Measurements from ENCODE around the gene MRE11.
A peak's percentile ranks its signal among the peaks of the same experiment; 100 is the strongest.
"Not testable (repeated sequence)": the region's sequence is repeated elsewhere in the genome, so short reads cannot be mapped to it uniquely, and the experiment has no call there.

Gene MRE11

DNA sequence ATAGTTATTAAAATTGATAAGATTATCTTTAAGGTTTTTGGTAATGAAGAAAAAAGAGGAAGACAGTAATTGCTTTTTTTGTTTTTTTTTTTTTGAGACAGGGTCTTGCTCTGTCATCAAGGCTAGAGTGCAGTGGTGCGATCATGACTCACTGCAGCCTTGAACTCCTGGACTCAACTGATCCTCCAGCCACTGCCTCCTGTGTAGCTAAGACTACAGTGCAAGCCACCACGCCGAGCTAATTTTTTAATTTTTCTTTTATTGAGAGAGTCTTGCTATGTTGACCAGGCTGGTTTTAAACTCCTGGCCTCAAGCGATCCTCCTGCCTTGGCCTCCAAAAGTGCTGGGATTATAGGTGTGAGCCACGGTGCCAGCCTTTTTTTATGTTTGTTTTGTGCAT is 12.9 kb upstream of the MRE11 start:
- not testable (repeated sequence) for H3K36me3 ChIP-seq (ENCODE audit: control insufficient read depth, insufficient read depth, low read length); H3K9ac ChIP-seq (ENCODE audit: low read depth, low read length); H3K9me3 ChIP-seq (ENCODE audit: control insufficient read depth, insufficient read depth, low read length); H3K4me3 ChIP-seq (ENCODE audit: low read depth, low read length); H3K27me3 ChIP-seq (ENCODE audit: control insufficient read depth, insufficient read depth, low read length); H3K4me1 ChIP-seq (ENCODE audit: control insufficient read depth, insufficient read depth, low read length); H3K27ac ChIP-seq (ENCODE audit: low read depth, low read length)

DNA sequence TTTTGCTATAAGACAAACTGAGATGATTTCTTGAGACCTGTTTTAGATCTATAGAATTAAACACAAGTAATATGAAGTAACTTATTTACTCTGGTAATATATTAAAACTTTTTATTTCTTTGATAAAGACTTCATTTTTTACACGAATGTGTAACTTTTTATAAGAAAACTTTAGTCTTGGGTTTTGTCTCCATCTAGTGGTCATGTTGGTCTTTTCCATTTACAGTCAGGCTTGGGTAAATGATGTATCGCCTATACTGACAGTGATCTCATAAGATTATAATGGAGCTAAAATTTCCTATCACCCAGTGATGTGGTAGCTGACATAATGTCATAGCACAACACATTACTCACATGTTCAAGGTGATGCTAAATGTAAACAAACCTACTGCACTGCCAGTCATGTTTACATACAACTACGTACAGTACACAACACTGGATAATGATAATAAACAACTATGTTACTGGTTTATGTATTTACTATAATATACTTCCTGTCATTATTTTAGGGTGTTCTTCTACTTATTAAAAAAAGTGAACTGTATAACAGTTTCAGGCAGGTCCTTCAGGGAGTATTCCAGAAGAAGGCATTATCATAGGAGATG is 11.1 kb upstream of the MRE11 start:
- Histone ChIP-seq H3K9me3 (ENCODE audit: control insufficient read depth, insufficient read depth, low read length) (no peaks in the 10 kb centered on the region), H3K4me3 (ENCODE audit: low read depth, low read length) (no peak overlapping the region), H3K27ac (ENCODE audit: low read depth, low read length) (no peak overlapping the region), H3K27me3 (ENCODE audit: control insufficient read depth, insufficient read depth, low read length) (no peaks in the 10 kb centered on the region), H3K9ac (ENCODE audit: low read depth, low read length) (no peak overlapping the region), H3K4me1 (ENCODE audit: control insufficient read depth, insufficient read depth, low read length) (no peaks in the 10 kb centered on the region), H3K36me3 (ENCODE audit: control insufficient read depth, insufficient read depth, low read length) (peaks cover 2% of the 10 kb centered on the region; the same call in 1 of the 2 replicates)

DNA sequence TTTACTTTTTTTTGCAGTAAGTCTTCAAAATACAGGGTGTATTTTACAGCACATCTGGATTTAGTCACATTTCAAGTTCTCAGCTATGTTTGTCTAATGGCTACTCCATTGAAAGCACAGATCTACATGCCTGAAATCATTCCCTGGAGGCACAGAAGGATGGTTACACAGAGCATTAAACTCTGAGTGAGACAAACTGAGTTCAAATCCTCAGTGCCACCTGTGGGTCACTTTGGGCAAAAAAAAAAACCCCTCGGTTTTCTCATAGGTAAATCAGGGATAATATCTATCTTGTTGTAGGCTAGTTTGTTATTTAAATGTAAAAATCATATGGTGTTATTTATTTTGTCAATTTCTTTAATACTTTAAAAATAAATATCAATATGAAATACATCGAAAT is 7.9 kb upstream of the MRE11 start:
- Histone ChIP-seq H3K27me3 (ENCODE audit: control insufficient read depth, insufficient read depth, low read length) (no peaks in the 10 kb centered on the region), H3K9me3 (ENCODE audit: control insufficient read depth, insufficient read depth, low read length) (no peaks in the 10 kb centered on the region), H3K36me3 (ENCODE audit: control insufficient read depth, insufficient read depth, low read length) (peaks cover 35% of the 10 kb centered on the region), H3K4me3 (ENCODE audit: low read depth, low read length) (no peak overlapping the region), H3K27ac (ENCODE audit: low read depth, low read length) (no peak overlapping the region), H3K9ac (ENCODE audit: low read depth, low read length) (no peak overlapping the region), H3K4me1 (ENCODE audit: control insufficient read depth, insufficient read depth, low read length) (no peaks in the 10 kb centered on the region)

DNA sequence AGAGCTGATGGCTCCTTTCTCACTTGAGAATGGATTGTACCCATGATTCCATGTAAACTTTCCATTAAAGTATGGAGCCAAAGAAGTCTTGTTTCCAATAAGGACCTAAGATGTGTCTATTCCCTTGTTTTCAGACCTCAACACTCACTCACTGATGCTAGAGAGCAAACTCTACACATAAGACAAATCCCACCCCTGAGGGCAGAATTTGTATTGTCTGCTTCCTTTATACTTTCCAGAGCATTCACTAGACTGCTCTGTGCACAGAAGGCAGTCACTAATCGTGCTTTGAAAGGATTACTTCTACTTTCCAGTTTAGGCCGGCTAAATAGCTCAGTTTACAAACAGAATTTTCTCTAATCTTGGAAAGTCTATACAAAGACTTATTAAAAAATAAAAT is 6.5 kb upstream of the MRE11 start:
- Histone ChIP-seq H3K27ac (ENCODE audit: low read depth, low read length) (no peak overlapping the region), H3K4me1 (ENCODE audit: control insufficient read depth, insufficient read depth, low read length) (no peaks in the 10 kb centered on the region), H3K27me3 (ENCODE audit: control insufficient read depth, insufficient read depth, low read length) (no peaks in the 10 kb centered on the region), H3K4me3 (ENCODE audit: low read depth, low read length) (no peak overlapping the region), H3K36me3 (ENCODE audit: control insufficient read depth, insufficient read depth, low read length) (peaks cover 36% of the 10 kb centered on the region), H3K9me3 (ENCODE audit: control insufficient read depth, insufficient read depth, low read length) (no peaks in the 10 kb centered on the region), H3K9ac (ENCODE audit: low read depth, low read length) (no peak overlapping the region)

DNA sequence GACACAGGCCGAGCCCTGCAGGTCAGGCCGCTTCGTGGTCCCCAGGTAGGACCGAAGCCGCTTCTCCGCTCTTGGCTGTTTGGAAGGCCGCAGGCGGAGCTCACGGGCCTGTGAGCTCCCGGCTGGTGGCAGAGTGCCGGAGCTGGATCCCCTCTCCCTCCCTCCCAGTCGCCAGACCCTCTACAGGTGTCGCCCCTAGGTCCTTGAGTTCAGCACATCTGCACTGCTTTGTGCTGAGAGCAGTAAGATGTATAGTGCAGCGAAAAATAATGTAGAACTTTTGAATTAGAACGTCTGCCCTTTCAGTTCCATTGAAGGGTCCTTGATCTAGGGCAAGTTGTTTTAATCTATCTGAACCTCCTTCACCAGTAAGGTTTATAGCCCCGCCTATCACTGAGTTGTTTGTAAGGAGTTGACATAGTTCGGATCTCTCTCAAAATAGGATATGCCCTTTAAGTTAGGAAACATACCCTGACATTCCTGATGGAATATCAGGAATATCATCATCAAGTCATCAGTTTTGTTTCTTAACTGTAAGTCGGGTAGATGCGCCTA is 559 bp upstream of the MRE11 start:
- peaks cover 9% of the 10 kb centered on the region for H3K4me1 ChIP-seq (ENCODE audit: control insufficient read depth, insufficient read depth, low read length)
- peak overlapping the region; percentile 99 for H3K27ac ChIP-seq (ENCODE audit: low read depth, low read length)
- peaks cover 44% of the 10 kb centered on the region for H3K36me3 ChIP-seq (ENCODE audit: control insufficient read depth, insufficient read depth, low read length)

DNA sequence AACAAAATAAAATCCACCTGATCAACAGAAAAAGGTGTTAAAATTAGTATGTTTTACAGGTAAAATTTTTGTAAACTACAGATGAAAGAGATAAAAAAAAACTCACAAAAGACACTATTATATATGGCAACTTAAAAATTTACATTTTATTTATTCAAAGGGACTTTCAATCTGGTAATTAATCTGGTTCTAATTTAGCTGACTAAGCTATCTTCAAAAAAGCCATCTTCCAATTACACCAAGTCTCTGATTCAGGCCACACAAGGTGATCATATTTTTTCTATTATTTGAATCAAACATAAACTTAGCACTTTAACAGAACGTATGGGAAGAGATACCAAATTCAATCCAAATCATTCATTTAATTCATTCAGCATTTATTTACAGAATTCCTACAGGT is 7.6 kb downstream of the MRE11 start:
- Histone ChIP-seq H3K27ac (ENCODE audit: low read depth, low read length) (no peak overlapping the region), H3K9me3 (ENCODE audit: control insufficient read depth, insufficient read depth, low read length) (no peaks in the 10 kb centered on the region)

More for the DNA sequence above, 559 bp upstream of the MRE11 start:
- peak overlapping the region; percentile 79 for H3K9ac ChIP-seq (ENCODE audit: low read depth, low read length)
- H3K9me3 ChIP-seq (ENCODE audit: control insufficient read depth, insufficient read depth, low read length), result no peaks in the 10 kb centered on the region
- no peaks in the 10 kb centered on the region for H3K27me3 ChIP-seq (ENCODE audit: control insufficient read depth, insufficient read depth, low read length)
- H3K4me3 ChIP-seq (ENCODE audit: low read depth, low read length), result peak overlapping the region; percentile 91

DNA sequence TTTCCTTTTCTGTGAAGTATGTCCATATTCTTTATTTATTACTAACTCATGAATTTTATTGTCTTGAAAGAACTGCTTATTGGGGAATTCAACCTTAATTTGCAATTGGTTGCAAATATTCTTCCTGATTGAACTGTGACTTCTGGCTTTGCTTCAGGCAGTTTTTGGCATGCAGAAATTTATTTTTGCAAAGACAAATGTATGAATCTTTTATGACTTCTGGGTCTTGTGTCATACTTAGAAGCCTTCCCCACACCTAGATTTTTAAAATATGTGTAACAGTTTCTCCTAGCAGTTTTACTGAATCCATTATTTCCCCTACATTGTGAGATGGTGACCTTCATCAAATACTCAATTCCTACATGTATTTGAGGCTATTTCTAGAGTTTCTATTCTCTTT is 12.3 kb downstream of the MRE11 start:
- Histone ChIP-seq H3K9ac (ENCODE audit: low read depth, low read length) (no peak overlapping the region), H3K27ac (ENCODE audit: low read depth, low read length) (no peak overlapping the region), H3K9me3 (ENCODE audit: control insufficient read depth, insufficient read depth, low read length) (no peaks in the 10 kb centered on the region), H3K4me3 (ENCODE audit: low read depth, low read length) (no peak overlapping the region), H3K36me3 (ENCODE audit: control insufficient read depth, insufficient read depth, low read length) (peaks cover 91% of the 10 kb centered on the region), H3K4me1 (ENCODE audit: control insufficient read depth, insufficient read depth, low read length) (no peaks in the 10 kb centered on the region), H3K27me3 (ENCODE audit: control insufficient read depth, insufficient read depth, low read length) (no peaks in the 10 kb centered on the region)

More for the DNA sequence above, 7.6 kb downstream of the MRE11 start:
- Histone ChIP-seq H3K4me3 (ENCODE audit: low read depth, low read length) (no peak overlapping the region), H3K27me3 (ENCODE audit: control insufficient read depth, insufficient read depth, low read length) (no peaks in the 10 kb centered on the region), H3K9ac (ENCODE audit: low read depth, low read length) (no peak overlapping the region), H3K4me1 (ENCODE audit: control insufficient read depth, insufficient read depth, low read length) (no peaks in the 10 kb centered on the region), H3K36me3 (ENCODE audit: control insufficient read depth, insufficient read depth, low read length) (peaks cover 95% of the 10 kb centered on the region)

DNA sequence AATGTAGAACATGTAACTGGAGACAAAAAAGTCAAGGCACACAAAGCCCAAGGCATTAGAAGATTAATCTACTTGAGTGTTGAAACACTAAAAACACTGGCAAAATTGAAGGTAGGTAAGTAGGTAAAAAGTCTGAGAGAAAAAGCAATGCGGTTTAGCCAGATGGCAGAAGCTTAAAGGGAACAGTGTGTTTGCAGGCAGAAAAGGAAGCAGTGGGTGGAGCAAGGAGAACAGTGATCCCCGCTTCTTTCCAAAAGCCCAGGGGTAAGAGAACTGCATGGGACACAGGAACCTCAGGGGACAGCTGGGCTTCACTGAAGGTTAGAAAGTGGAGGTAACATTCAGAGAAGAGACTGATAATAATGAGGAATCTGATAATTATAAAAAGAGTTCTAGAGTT is 16.0 kb downstream of the MRE11 start:
- no peak overlapping the region for H3K27ac ChIP-seq (ENCODE audit: low read depth, low read length)
- no peak overlapping the region for H3K4me3 ChIP-seq (ENCODE audit: low read depth, low read length)
- H3K9me3 ChIP-seq (ENCODE audit: control insufficient read depth, insufficient read depth, low read length), result no peaks in the 10 kb centered on the region
- no peaks in the 10 kb centered on the region for H3K27me3 ChIP-seq (ENCODE audit: control insufficient read depth, insufficient read depth, low read length)
- H3K4me1 ChIP-seq (ENCODE audit: control insufficient read depth, insufficient read depth, low read length), result peaks cover 19% of the 10 kb centered on the region
- H3K9ac ChIP-seq (ENCODE audit: low read depth, low read length), result no peak overlapping the region
- H3K36me3 ChIP-seq (ENCODE audit: control insufficient read depth, insufficient read depth, low read length), result peaks cover 76% of the 10 kb centered on the region

DNA sequence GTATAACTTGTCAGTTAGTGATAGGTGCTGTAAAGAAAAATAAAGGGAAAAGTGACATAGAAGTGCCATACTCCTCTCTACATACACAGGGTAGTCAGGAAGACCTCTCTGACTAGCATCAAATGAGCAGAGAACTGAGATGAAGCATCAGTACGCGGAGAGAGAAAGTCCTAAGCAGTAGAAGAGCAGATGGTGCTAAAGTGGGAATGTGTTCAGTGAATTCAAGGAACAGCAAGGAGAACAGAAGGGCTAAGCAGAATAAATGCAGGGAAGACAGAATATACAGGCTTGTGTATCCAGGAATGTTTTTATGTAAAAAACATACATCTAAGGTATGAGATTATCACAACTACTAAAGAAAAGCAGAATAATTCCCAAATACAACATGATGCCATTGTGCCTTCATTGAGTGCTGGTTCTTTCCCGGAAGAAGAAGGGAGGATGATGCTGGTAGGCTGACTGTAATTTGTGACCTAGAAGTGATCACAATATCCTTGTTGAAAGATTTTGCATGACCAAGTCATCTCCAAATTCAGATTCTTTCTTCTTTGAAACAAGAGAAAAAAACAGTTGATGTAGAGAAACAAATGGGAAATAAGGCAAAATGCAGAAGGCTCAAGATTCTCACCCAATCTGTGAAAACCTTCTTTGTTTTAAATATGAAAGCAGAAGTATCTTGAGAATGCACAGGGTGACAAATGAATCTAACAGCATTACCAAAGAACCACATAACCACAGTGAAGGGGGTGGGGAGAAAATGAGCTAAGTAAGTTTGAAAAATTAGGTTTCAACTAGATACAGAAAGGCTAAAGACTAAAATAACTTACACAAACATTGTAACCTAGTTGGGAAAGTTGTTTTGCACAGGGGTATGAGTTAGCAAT is 20.5 kb downstream of the MRE11 start:
- H3K9ac ChIP-seq (ENCODE audit: low read depth, low read length), result peak overlapping the region; percentile 2; the same call in 1 of the 2 replicates
- H3K36me3 ChIP-seq (ENCODE audit: control insufficient read depth, insufficient read depth, low read length), result peaks cover 69% of the 10 kb centered on the region

DNA sequence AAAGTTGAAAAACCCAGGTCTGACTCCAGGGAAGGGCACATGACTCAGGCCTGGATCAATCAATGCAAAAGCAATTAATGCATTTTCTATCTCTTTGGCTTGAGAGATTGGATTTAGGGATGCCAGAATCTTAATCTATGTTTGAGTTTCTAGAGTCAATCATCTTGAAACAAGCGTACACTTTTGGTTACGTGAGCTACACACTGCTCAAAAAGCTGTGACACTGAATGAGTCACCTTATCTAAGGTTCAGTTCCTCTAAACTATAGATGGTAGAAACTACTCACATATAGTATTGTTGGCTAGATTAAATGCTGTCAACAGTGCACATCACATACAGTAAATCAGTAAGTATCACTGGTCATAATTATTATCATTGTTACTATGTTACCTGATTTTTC is 24.2 kb downstream of the MRE11 start:
- Histone ChIP-seq H3K9me3 (ENCODE audit: control insufficient read depth, insufficient read depth, low read length) (no peaks in the 10 kb centered on the region), H3K27ac (ENCODE audit: low read depth, low read length) (no peak overlapping the region), H3K27me3 (ENCODE audit: control insufficient read depth, insufficient read depth, low read length) (no peaks in the 10 kb centered on the region), H3K36me3 (ENCODE audit: control insufficient read depth, insufficient read depth, low read length) (peaks cover 64% of the 10 kb centered on the region), H3K4me3 (ENCODE audit: low read depth, low read length) (no peak overlapping the region), H3K9ac (ENCODE audit: low read depth, low read length) (no peak overlapping the region), H3K4me1 (ENCODE audit: control insufficient read depth, insufficient read depth, low read length) (peaks cover 17% of the 10 kb centered on the region)

More for the DNA sequence above, 20.5 kb downstream of the MRE11 start:
- no peaks in the 10 kb centered on the region for H3K27me3 ChIP-seq (ENCODE audit: control insufficient read depth, insufficient read depth, low read length)
- H3K27ac ChIP-seq (ENCODE audit: low read depth, low read length), result peak overlapping the region; percentile 16
- peak overlapping the region; percentile 8; the same call in 1 of the 2 replicates for H3K4me3 ChIP-seq (ENCODE audit: low read depth, low read length)
- peaks cover 19% of the 10 kb centered on the region for H3K4me1 ChIP-seq (ENCODE audit: control insufficient read depth, insufficient read depth, low read length)
- no peaks in the 10 kb centered on the region for H3K9me3 ChIP-seq (ENCODE audit: control insufficient read depth, insufficient read depth, low read length)

DNA sequence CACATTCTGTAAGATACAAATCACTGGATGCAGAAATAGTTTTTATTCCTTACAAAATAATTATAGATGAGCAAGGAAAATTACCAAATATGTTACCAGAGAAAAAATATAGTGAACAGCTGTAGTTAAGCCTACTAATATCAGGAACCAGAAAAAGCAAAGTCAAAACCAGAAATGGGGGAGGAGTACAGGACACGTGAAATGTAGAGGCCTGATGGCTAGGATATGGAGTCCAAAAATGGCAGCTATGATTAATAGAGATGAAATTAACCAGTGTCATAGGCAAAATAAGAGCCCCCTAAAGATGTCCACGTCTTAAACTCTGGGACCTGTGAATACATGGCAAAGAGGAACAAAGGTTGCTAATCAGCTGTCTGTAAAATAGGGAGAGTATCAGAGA is 34.1 kb downstream of the MRE11 start:
- Histone ChIP-seq H3K9me3 (ENCODE audit: control insufficient read depth, insufficient read depth, low read length) (no peaks in the 10 kb centered on the region), H3K27me3 (ENCODE audit: control insufficient read depth, insufficient read depth, low read length) (no peaks in the 10 kb centered on the region), H3K27ac (ENCODE audit: low read depth, low read length) (no peak overlapping the region), H3K4me3 (ENCODE audit: low read depth, low read length) (no peak overlapping the region), H3K4me1 (ENCODE audit: control insufficient read depth, insufficient read depth, low read length) (no peaks in the 10 kb centered on the region), H3K9ac (ENCODE audit: low read depth, low read length) (no peak overlapping the region), H3K36me3 (ENCODE audit: control insufficient read depth, insufficient read depth, low read length) (peaks cover 51% of the 10 kb centered on the region)
